COLO668 (cell line): ENCODE data around the gene OPALIN.
"Not testable (repeated sequence)": the region's sequence is repeated elsewhere in the genome, so short reads cannot be mapped to it uniquely, and the experiment has no call there.

Experiments
- DNase-seq: peaks from one replicate; lab custom pipeline; 2025; ENCODE audit not compliant: unreplicated experiment; lab: John Stamatoyannopoulos, UW

The OPALIN gene

DNA sequence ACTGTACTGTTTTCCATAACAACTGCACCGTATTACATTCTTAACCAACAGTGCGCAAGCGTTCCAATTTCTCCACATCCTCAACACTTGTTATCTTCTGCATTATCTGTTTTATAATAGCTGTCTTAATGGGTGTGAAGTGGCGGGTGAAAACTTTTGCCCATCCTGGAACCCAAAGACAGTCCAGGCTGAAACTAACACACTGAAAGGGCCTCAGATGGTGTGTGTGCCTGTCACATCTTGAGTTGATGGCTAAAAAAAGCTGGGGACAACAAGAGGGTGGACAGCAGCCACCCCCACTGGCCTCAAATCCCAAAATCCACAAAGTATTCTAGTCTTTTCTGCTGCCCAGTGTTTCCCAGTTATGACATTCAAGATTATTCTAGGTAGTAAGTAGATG, 19.4 kb downstream of the OPALIN start:
- no peak for DNase-seq

DNA sequence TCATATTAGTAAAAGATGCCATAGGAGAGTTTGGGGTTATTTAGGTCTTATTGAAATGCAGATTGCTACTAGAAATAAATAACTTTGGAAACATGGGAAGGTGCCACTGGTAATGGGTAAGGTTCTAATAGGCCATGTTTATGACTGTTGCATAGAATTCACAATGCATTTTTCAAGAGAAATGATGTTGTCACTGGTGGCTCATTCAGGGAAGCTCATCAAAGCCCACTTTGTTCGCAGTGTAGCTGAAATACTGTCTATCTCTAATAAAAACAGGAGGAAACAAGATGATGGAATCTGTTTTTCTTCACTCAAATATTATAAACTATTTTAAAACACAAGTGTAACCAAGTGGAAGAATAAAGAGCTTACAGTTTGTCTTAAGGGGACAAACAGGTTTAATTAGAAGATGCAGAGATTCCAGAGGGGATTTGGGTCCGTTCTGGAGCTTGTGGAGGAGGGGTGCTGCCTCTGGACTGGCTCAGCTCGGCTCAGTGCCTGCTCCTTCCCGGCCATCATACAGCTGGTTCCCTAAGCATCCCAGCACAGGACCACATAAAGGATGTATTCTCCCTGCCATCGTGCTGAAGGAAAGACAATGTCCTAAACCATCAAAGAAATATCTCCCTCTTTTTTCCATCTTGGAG, 20.4 kb downstream of the OPALIN start:
- DNase-seq = no peak

DNA sequence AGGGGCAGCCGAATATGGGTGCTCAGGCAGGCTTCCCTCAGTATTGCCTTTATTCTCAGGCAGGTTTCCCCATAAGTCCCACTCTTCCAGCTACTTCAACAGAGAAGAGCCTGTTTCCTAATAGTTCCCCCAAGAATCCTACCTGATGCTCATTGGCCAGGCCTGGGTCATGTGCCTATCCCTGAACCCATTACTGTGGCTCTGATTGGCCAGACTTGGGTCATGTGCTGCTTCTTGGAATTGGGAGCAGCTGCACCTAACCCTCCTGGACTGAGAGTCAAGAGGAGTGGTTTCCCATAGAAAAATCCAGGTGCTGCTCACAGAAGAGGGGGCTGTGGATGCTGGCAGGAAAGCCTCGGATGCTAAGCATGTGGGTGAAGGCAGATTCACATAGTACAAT, 21.7 kb downstream of the OPALIN start:
- no peak for DNase-seq

DNA sequence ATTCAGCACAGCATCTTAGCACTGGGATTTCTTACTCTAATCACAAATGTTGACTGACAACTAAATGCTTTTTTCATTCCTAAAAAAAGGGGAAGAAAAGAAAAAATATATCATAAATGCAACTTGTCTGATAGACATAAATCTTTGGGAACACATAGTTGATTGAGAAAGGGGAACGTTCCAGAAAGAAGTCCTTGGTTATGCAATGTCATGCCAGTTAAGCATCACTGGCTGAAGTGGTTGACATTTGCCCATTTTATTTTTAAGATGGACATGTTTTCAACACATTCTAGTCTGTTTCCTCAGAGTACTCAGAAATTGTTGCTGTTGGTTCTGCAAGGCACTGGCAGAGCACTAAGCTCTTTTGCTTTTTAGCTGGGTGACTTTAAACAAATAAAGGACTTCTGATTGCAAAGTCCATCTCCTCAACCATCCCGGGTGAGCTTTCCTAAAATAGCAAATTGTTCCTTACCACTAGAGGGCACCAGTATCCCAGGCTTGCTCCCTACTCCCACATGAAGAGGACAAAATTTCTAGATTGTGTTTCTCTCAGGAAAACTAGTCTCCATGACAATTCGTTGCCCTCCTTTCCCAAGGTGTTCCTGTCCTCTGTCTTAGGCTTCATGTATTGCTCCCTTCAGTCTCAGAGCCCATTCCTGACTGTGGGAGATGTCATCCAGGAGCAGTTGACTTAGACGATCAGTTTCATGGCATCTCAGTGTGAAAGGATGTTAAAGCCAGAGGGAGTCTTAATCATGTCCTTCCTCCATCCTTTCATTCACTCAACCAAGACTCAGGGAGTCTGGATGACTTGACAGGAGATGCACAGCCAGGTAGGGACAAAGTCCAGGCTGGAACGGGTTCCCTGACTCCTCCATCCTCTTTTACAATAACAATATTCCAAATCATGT, 23.9 kb downstream of the OPALIN start:
- DNase-seq = peak; percentile 4

DNA sequence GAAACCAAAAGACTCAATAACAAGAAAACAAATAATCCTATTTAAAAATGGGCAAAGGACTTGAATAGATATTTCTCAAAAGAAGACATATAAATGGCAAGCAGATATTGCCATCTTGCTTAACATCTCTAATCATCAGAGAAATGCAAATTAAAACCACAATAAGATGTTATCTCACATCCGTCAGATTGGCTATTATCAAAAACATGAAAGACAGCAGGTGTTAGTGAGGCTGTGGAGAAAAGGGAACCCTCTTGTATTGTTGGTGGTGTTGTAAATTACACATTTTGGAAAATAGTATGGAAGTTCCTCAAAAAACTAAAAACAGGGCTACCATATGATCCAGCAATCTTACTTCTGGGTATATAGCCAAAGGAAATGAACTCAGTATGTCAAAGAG, 25.7 kb downstream of the OPALIN start:
- no peak for DNase-seq

DNA sequence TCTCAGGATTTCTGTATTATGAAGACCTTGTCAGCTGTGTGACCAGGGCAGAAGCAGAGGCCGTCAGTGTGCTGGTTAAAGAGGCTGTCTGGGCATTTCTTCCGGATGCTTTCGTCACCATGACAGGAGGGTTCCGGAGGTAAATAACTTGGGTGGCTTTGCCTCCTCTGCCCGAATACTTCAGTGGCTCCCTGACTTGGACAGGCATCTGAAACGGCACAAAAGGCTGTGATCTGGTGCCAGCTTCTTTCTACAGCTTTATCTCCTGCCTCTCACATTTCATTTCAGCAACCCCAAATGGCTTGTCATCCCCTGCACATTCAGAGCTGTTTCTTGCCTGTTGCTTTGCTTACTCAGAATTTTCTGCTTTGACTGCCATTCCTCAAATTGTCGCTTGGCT, 31.3 kb downstream of the OPALIN start:
- no peak for DNase-seq

DNA sequence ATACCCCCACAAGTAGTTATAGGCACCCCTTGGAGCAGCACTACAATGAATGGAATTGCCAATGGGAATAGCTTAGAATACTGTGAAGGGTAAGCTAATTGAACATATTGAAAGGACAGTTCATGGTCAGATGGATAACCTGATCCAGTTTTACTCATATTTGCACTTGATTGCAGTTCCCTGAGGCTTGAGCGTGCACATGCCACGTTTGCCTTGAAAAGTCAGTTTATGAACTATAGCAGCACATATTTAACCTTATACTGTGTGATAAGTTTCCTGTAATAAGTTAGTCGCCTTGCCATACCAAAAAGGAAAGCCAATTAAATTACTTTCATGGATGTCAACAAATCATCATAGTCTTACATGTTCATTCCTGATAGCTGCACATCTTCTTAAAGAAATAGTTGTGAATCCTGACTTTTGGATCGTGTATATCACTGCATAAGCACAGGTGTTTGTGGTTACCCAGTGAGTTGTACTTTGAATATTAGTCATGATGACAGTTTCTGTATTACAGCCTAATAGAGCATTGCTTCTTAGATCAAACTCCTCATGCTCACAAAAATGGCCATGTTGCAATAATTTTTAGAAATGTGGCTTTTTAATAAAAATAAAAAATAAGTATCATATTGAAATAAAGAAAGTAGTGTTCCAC, 33.0 kb downstream of the OPALIN start:
- DNase-seq = no peak

DNA sequence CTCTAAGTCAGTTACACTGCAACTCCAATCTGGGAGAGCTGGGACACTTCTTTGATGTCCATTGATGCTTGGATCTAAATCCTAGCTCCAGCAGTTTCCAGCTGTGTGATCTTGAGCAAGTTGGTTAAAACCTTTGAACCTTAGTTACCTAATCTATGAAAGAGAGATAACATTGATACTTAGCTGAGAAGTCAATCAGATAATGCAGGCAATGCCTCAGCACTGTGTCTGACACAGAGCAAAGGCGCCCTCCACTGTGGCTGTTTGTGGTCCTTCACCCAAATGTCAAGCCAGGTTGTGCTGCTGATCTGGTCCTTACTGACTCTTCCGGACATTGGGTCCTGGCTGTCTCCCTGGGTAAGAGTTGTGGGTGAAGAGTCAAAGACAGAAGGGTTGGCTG, 34.4 kb downstream of the OPALIN start:
- DNase-seq = no peak

DNA sequence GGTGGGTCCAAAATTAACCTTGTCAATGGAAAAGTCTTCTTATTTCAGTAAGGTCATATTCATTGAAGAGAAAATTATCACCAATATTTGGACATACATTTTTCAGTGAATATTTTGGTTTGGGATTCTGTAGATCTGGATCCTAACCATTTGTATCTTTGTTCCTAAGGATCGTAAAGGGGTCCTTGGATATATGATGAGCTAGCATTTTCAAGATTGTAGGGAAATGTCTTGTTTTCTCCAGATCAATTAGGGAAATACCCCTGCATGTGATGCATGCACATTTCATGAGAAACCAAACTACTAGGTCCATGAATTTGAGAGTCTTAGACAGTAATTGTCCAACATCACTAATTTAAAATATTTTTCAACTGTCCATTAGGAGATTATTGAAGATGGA, 36.5 kb downstream of the OPALIN start:
- no peak for DNase-seq

DNA sequence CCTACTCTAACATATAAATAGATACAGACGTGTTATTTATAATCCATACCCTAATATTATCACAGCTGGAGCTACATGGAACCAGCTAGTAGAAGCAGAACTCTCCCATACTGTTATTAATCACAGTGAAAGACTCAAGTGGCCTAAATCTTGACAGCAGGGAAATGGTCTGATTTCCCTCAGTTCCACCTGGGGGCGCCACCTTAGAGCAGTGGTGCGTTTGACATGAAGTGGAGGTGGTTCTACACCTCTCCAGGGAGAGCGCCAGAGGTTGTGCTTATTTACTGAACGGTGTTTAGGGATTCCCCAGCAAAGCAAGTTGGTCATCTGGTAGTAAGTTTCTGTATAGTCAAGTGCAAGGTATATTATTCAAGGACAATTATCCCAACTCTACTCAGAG, 37.0 kb downstream of the OPALIN start:
- no peak for DNase-seq

DNA sequence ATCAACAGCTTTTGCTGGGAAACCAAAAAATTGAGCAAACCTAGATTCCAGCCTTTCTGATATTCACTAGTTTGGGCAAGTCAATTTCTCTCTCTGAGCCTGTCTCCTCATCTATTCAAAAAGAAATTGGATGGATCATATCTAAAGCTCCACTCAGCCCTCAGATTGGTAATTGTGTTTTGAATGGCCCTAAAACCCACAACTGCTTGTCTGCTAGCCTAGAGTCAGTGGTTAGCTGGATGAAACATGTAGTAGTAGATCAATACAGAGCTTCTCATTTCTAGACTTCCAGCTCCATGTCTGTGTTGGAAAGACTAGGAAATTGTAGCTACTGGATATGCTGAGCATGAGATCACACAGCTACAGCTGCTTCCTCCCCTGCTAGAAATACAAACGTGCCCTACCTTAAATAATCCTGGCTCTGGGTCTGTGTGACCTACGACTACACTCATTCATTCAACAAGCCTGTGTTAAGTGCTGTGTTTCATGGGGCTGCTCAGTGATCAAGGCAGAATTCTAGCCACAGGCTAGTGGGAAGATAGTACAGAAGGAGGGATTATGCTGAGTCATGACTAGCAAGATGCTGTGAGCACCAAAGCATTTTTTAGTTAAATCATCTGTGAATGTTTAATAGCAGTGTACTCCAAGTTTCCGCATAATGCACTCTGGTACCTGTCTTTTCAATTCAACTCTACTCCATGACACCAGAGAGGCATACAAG, 38.9 kb downstream of the OPALIN start:
- DNase-seq = no peak

DNA sequence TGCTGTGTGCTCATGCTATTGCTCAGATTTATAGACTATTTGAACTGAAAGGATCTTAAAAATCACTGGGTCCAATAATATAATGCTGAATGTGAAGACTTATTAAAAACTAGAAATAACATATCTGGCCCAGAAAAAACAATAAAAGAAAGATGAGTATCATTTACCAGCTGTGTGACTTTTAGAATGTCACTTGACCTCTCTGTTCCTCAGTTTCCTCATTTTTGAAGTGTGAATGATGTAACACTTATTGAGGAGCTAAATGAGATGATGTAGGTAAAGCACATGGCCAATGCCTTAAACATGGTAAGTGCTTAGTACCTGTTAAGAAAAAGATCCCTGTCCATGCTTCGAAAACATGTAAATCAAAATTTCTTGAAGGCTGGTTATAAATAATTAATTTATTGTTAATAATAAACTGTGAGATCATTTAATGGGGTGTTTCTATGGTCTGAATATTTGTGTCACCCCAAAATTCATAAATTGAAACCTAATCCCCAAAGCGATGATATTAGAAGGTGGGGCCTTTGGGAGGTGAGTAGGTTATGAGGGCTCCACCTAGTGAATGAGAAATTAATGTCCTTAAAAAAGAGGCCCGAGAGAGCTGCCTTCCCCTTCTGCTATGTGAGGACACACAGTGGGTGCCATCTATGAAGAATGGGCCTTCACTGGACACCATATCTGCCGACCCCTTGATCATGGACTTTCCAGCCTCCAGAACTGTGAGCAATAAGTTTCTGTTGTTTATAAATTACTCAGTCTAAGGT, 41.6 kb downstream of the OPALIN start:
- DNase-seq = no peak

DNA sequence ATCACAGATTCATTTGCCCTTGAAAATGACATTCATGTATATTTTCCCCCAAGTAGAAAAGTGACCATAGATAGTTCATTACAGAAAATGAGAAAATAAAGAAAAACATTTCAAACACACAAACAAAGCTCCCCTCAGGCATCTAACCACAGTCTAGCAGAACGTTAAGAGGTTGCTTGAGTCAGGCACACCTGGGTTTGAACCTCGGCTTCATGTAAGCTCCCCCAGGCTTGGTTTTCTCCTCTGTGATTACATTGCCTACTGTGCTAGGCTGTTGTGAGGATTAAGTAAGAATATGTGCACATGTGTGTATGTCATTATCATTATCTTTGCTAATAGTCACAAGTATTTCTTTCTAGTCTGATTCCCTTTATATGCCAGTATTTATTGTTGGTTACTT, 45.5 kb downstream of the OPALIN start:
- DNase-seq = no peak

DNA sequence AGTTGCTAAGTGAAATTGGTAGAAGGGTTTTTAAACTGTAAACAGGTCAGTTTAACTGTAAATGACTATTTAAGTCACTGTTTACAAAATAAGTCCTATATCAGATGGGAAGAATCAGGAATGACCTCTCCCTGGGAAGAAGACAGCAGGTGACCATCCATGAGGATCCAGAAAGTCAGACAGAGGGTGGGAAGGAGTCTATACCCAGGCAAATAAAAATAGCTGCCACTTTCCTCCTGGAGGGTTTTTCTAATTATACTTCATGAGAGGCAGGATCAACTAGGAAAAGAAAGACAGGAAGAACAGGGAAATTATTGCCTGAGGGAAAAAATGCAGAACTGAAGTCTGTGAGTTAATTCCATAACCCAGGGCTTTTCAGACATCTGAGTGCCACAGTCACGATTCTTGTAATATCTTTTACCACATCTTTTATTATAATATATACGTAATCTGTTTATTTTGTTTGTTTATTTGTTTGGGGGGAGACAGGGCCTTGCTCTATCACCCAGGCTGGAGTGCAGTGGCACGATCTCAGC, 47.6 kb downstream of the OPALIN start:
- no peak for DNase-seq

DNA sequence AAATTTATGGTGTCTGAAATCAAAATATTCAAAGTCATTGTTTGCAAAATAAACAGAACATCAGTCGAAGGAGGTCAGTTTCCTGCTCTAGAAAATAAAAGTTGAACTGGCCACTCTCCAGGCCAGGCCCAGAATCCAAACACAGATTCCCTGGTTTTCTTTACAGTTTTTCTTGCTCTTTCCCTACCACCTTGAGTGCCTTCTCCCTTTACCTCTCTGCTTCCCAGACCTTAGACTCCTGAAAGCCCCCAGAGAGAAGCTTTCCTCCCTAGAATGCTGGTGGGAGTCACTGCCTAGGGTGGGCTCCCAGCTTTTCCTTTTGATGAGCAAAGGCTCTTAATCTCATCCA, 48.5 kb downstream of the OPALIN start:
- no peak for DNase-seq

DNA sequence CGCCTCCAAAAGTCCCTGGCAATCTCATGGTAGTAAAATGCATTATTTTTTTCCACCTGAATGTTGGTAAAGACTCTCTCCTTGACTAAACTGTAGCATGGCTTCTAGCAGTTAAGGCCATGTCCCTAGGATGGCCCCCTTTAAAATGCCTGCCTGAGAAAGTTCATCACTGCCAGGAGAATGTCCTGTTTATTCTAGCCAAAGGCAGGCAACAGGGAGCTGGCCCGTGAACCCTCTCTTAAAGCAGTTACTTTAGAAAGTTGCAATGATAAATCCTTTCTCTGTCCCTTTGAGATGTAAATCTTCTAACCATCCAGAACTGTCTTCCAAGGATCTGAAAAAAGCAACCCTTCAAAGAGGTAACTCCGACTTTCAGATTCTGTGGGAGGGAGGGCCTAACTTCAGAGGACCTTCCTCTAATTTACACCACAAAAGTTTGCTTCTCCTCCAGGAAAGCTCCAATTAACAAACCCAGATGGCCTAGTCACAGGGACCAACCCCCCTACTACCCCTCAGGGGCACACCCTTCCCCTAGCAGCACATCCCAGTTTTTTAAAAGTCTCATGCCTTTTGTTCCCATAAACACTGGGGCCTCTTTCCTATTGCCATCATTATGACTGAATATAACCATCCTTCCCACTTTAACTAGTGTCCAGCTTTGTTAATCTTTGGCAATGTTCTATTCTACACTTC, 49.0 kb downstream of the OPALIN start:
- DNase-seq = no peak

DNA sequence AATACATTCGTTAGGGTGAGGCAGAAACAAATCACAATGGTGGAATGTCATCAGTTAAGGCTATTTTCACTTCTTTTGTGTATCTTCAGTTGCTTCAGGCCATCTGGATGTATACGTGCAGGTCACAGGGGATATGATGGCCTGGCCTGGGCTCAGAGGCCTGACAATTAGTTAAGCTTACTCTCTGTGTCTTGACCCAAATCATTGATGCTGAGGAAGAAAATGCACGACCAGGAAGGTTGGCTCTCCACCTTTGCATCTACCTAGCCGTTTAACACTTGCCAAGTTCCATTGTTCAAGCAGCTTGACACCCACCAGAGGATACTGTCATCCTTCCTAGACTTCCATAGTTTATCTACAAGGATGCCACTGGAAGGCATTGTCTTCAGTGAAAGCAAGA, 49.9 kb downstream of the OPALIN start:
- DNase-seq = not testable (repeated sequence)

DNA sequence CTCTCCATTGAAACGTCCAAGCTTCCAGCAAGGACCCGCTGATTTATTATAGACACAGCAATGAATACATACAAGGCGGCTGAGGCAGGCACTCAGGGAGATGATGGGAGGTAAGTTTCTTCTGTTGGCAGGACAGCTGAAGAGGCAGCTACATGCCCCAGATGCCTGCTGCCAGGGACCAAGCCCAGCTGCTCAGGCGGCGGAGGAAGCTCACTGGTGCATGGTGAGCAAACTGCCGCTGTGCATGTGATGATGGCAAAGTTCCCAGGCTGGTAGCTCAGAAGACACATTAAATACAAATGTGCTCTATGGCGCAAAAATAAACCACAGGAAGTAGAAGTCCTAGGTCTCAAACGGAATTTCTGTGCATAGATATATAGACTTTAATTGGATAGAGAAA, 52.3 kb downstream of the OPALIN start:
- peak; percentile 22 for DNase-seq

DNA sequence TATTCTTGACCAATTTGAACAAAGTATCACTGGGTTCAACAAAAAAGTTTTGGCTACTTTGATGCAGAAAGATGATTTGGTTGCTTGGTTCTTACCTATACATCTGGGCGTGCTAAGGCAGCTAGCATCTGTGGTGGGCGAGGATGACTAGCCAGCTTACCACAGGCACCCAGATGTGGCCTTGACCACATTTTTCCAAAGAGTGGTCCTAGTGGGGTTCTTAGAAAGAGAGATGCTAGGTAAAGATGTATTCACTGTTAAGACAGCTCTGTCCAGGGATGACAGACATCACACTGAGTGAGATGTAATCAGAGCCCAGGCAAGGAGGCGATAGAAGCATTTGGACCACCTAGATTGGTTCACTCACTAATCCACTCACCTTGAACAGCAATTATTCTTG, 53.8 kb downstream of the OPALIN start:
- DNase-seq = no peak

DNA sequence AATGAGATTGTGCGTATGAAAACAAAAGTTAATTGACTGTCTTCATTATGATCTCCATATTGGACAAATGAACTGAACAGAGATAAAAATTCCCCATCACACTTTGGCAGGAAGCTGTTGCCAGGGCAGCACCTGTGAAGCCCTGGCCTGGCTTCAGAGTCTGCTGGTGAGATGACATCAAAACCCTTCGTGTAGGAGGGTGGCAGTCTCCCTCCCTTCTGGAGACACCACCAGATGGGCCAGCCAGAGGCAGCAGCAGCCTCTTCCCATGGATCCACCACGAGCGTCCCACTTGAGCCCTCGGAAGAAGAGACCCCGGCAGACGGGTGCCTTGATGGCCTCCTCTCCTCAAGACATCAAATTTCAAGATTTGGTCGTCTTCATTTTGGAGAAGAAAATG, 54.6 kb downstream of the OPALIN start, which contains the start of gene DNTT:
TSS of gene DNTT (plus strand) at position 205 of the 400 bp plus-strand sequence. CDS start at position 269, 64 bp downstream.
- no peak for DNase-seq
